ENCODE results near the gene OVAAL. TPM values are rescaled to one million over a fixed set of nuclear protein-coding genes. Genes with fewer than 3 reads are reported as not detected.
"Not testable (repeated sequence)": the region's sequence is repeated elsewhere in the genome, so short reads cannot be mapped to it uniquely, and the experiment has no call there.

OVAAL gene
- total and polyA plus RNA-seq, 4 donors = not detected

DNA sequence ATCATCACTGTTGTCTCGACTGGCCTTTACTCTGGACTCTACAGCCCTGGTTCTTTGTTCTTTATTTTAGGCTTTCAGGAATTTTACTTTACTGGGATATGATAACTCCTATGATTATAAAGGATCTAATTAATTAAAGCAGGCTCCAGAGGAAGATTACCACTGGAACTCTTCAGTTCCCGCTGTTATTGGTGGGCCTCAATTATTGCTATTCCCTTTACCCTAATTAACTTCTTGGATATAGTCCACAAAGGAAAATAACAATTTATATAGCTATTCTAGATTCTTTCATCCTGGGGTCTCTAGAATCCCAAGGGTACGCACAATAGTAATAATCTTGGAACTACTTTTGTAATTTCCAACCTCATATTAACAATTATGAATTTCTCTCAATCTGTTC lies 8.5 kb upstream of the OVAAL start (continued):
- TF ChIP-seq, protein P1, sequence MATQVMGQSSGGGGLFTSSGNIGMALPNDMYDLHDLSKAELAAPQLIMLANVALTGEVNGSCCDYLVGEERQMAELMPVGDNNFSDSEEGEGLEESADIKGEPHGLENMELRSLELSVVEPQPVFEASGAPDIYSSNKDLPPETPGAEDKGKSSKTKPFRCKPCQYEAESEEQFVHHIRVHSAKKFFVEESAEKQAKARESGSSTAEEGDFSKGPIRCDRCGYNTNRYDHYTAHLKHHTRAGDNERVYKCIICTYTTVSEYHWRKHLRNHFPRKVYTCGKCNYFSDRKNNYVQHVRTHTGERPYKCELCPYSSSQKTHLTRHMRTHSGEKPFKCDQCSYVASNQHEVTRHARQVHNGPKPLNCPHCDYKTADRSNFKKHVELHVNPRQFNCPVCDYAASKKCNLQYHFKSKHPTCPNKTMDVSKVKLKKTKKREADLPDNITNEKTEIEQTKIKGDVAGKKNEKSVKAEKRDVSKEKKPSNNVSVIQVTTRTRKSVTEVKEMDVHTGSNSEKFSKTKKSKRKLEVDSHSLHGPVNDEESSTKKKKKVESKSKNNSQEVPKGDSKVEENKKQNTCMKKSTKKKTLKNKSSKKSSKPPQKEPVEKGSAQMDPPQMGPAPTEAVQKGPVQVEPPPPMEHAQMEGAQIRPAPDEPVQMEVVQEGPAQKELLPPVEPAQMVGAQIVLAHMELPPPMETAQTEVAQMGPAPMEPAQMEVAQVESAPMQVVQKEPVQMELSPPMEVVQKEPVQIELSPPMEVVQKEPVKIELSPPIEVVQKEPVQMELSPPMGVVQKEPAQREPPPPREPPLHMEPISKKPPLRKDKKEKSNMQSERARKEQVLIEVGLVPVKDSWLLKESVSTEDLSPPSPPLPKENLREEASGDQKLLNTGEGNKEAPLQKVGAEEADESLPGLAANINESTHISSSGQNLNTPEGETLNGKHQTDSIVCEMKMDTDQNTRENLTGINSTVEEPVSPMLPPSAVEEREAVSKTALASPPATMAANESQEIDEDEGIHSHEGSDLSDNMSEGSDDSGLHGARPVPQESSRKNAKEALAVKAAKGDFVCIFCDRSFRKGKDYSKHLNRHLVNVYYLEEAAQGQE (IDR thresholded peaks at IDR 0.05) = no peak
- no peak for TF ChIP-seq NR2F2 (IDR thresholded peaks at IDR 0.05)
- TF ChIP-seq JUND (IDR thresholded peaks at IDR 0.05) = no peak

DNA sequence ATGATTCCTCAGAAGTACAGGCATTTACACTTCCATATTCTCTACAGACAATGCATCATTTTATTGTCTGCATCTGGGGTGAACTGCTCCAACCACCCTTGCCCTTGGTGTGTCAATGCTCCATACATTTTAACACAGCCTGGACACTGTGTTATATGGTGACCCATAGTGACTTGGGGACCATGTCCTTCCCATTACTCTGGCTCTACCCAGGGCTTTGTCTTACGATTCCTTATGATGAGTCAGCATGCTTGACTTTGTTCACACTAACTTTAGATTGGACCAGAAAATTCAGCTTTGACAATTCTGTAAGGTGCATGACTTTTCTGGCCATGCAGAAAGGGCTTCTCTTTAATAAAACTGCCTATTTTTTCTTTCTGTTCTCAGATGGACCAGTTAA lies 6.8 kb upstream of the OVAAL start:
- no peak for DNase-seq (ENCODE audit: low spot score)
- H3K4me1 ChIP-seq (ENCODE audit: control insufficient read depth in 4 of 4, insufficient read depth in 4 of 4, low read length in 3 of 4) = no peaks in the 10 kb centered on the region
- no peak overlapping the region for H3K27ac ChIP-seq (ENCODE audit: low read depth in 1 of 2, low read length in 2 of 2)
- H3K27me3 ChIP-seq (ENCODE audit: control insufficient read depth in 4 of 4, insufficient read depth in 4 of 4, low read length in 3 of 4) = no peaks in the 10 kb centered on the region
- 83% methylated on average over 1 of the region's 1 CpG for WGBS
- no peak overlapping the region for H3K4me3 ChIP-seq (ENCODE audit: low read depth in 1 of 3, low read length in 3 of 3)
- no peak overlapping the region for H3K9ac ChIP-seq (ENCODE audit: low read depth in 1 of 2, low read length in 2 of 2)
- no peaks in the 10 kb centered on the region for H3K9me3 ChIP-seq (ENCODE audit: control insufficient read depth in 4 of 4, low read length in 3 of 4)
- TF ChIP-seq, protein P2, sequence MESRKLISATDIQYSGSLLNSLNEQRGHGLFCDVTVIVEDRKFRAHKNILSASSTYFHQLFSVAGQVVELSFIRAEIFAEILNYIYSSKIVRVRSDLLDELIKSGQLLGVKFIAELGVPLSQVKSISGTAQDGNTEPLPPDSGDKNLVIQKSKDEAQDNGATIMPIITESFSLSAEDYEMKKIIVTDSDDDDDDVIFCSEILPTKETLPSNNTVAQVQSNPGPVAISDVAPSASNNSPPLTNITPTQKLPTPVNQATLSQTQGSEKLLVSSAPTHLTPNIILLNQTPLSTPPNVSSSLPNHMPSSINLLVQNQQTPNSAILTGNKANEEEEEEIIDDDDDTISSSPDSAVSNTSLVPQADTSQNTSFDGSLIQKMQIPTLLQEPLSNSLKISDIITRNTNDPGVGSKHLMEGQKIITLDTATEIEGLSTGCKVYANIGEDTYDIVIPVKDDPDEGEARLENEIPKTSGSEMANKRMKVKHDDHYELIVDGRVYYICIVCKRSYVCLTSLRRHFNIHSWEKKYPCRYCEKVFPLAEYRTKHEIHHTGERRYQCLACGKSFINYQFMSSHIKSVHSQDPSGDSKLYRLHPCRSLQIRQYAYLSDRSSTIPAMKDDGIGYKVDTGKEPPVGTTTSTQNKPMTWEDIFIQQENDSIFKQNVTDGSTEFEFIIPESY (IDR thresholded peaks at IDR 0.05) = no peak
- TF ChIP-seq JUND (IDR thresholded peaks at IDR 0.05) = no peak
- no peak for TF ChIP-seq HNF4G (IDR thresholded peaks at IDR 0.05)
- TF ChIP-seq GABPA (IDR thresholded peaks at IDR 0.05 in 1 of 2, conservative IDR thresholded peaks at IDR 0.05 in 1 of 2) = no peak
- TF ChIP-seq RAD21 (IDR thresholded peaks at IDR 0.05) = no peak
- TF ChIP-seq TAF1 (conservative IDR thresholded peaks at IDR 0.05) = no peak
- TF ChIP-seq, protein P3, sequence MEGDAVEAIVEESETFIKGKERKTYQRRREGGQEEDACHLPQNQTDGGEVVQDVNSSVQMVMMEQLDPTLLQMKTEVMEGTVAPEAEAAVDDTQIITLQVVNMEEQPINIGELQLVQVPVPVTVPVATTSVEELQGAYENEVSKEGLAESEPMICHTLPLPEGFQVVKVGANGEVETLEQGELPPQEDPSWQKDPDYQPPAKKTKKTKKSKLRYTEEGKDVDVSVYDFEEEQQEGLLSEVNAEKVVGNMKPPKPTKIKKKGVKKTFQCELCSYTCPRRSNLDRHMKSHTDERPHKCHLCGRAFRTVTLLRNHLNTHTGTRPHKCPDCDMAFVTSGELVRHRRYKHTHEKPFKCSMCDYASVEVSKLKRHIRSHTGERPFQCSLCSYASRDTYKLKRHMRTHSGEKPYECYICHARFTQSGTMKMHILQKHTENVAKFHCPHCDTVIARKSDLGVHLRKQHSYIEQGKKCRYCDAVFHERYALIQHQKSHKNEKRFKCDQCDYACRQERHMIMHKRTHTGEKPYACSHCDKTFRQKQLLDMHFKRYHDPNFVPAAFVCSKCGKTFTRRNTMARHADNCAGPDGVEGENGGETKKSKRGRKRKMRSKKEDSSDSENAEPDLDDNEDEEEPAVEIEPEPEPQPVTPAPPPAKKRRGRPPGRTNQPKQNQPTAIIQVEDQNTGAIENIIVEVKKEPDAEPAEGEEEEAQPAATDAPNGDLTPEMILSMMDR (IDR thresholded peaks at IDR 0.05; ENCODE audit: low read depth, low read length, missing input control) = no peak
- TF ChIP-seq, protein P1 (IDR thresholded peaks at IDR 0.05) = no peak
- no peak for TF ChIP-seq RXRA (IDR thresholded peaks at IDR 0.05)
- TF ChIP-seq SP1 (IDR thresholded peaks at IDR 0.05) = no peak
- TF ChIP-seq ATF3 (IDR thresholded peaks at IDR 0.05) = no peak
- no peak for TF ChIP-seq YY1 (IDR thresholded peaks at IDR 0.05)
- no peak for TF ChIP-seq EGR1 (IDR thresholded peaks at IDR 0.05; ENCODE audit: low read depth in 2 of 2)
- TF ChIP-seq FOXA2 (IDR thresholded peaks at IDR 0.05) = no peak
- no peak for TF ChIP-seq FOXA1 (IDR thresholded peaks at IDR 0.05)
- TF ChIP-seq, protein P4, sequence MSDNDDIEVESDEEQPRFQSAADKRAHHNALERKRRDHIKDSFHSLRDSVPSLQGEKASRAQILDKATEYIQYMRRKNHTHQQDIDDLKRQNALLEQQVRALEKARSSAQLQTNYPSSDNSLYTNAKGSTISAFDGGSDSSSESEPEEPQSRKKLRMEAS (IDR thresholded peaks at IDR 0.05) = no peak
- TF ChIP-seq HNF4A (conservative IDR thresholded peaks at IDR 0.05) = no peak
- TF ChIP-seq NR2F2 (IDR thresholded peaks at IDR 0.05) = no peak
- no peaks in the 10 kb centered on the region for H3K36me3 ChIP-seq (ENCODE audit: control insufficient read depth in 4 of 4, insufficient read depth in 3 of 4, low read depth in 1 of 4, low read length in 3 of 4)

GRCh38 chr1:180553046-180553445 lies 5.7 kb upstream of the OVAAL start:
- not testable (repeated sequence) for H3K27ac ChIP-seq (ENCODE audit: low read depth in 1 of 2, low read length in 2 of 2); H3K4me3 ChIP-seq (ENCODE audit: low read depth in 1 of 3, low read length in 3 of 3); H3K36me3 ChIP-seq (ENCODE audit: control insufficient read depth in 4 of 4, insufficient read depth in 3 of 4, low read depth in 1 of 4, low read length in 3 of 4); H3K9me3 ChIP-seq (ENCODE audit: control insufficient read depth in 4 of 4, low read length in 3 of 4); DNase-seq (ENCODE audit: low spot score); H3K9ac ChIP-seq (ENCODE audit: low read depth in 1 of 2, low read length in 2 of 2); H3K4me1 ChIP-seq (ENCODE audit: control insufficient read depth in 4 of 4, insufficient read depth in 4 of 4, low read length in 3 of 4); H3K27me3 ChIP-seq (ENCODE audit: control insufficient read depth in 4 of 4, insufficient read depth in 4 of 4, low read length in 3 of 4)
- 96% methylated on average over 2 of the region's 2 CpGs for WGBS
